Neutrophil (primary cell): ENCODE data around the gene MLLT3.

Experiments
- H3K27ac ChIP-seq: fragments of 200-600 bp; sonication (generic); 2 replicates; pipeline ENCODE4 v1.5.1; 2016; ENCODE audit warnings: mild to moderate bottlenecking, moderate library complexity
- H3K27me3 ChIP-seq: fragments of 200-600 bp; sonication (generic); 2 replicates; pipeline ENCODE4 v1.6.0; 2016; ENCODE audit warnings: mild to moderate bottlenecking
- H3K36me3 ChIP-seq: fragments of 200-600 bp; sonication (generic); 2 replicates; pipeline ENCODE4 v1.5.1; 2017
- H3K4me1 ChIP-seq, 2 experiments: fragments of 200-600 bp in 1 of 2; sonication (generic) in 1 of 2; 1 replicate in 1 of 2; 2 replicates in 1 of 2; pipeline versions ENCODE4 v1.5.1 to v1.6.1; 2013 to 2016; ENCODE audit warnings: low read depth in 1 of 2, low read length in 1 of 2, mild to moderate bottlenecking in 1 of 2, moderate library complexity in 1 of 2; ENCODE audit not compliant: control insufficient read depth in 1 of 2, insufficient read depth in 1 of 2
- H3K4me3 ChIP-seq, 2 experiments: fragments of 200-600 bp in 1 of 2; sonication (generic) in 1 of 2; 1 replicate in 1 of 2; 2 replicates in 1 of 2; pipeline ENCODE4 v1.5.1; 2013 to 2016; ENCODE audit warnings: low read depth in 1 of 2, low read length in 1 of 2, mild to moderate bottlenecking in 1 of 2, moderate library complexity in 1 of 2
- H3K9me3 ChIP-seq: fragments of 200-600 bp; sonication (generic); 2 replicates; pipeline ENCODE4 v1.5.1; 2016
- TF ChIP-seq, protein P1 (sequence below): fragments of 200-600 bp; sonication (generic); IDR thresholded peaks from 2 replicates; pipeline ENCODE4 v1.5.1; 2016; ENCODE audit warnings: antibody characterized with exemption

MLLT3 gene

DNA sequence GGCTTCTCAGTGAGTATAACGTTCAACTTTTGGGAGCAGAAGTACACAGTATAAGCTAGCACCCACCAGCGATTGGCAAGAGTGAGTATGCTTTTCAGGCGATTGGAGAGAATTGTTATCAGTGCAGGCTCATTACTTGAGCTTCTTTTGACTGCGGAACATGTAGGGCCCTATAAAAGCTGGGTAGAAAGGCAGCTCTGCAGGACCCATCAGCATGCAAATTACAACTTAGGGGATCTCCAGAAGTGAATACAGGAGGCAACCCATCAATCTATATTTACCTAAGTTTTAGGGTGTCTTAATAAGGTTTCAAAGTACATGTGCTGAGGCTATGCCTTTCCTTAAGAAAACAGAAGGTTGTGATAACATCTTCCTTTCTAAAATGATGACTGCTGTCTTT is 225.0 kb downstream of the MLLT3 start:
- no peak overlapping the region for H3K4me3 ChIP-seq
- H3K27ac ChIP-seq, result no peak overlapping the region
- TF ChIP-seq, protein P1, sequence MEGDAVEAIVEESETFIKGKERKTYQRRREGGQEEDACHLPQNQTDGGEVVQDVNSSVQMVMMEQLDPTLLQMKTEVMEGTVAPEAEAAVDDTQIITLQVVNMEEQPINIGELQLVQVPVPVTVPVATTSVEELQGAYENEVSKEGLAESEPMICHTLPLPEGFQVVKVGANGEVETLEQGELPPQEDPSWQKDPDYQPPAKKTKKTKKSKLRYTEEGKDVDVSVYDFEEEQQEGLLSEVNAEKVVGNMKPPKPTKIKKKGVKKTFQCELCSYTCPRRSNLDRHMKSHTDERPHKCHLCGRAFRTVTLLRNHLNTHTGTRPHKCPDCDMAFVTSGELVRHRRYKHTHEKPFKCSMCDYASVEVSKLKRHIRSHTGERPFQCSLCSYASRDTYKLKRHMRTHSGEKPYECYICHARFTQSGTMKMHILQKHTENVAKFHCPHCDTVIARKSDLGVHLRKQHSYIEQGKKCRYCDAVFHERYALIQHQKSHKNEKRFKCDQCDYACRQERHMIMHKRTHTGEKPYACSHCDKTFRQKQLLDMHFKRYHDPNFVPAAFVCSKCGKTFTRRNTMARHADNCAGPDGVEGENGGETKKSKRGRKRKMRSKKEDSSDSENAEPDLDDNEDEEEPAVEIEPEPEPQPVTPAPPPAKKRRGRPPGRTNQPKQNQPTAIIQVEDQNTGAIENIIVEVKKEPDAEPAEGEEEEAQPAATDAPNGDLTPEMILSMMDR, result no peak
- no peaks in the 10 kb centered on the region for H3K27me3 ChIP-seq
- no peaks in the 10 kb centered on the region for H3K9me3 ChIP-seq
- H3K4me1 ChIP-seq, result peaks cover 0 to 8% of the 10 kb centered on the region in 2 experiments
- no peaks in the 10 kb centered on the region for H3K36me3 ChIP-seq

DNA sequence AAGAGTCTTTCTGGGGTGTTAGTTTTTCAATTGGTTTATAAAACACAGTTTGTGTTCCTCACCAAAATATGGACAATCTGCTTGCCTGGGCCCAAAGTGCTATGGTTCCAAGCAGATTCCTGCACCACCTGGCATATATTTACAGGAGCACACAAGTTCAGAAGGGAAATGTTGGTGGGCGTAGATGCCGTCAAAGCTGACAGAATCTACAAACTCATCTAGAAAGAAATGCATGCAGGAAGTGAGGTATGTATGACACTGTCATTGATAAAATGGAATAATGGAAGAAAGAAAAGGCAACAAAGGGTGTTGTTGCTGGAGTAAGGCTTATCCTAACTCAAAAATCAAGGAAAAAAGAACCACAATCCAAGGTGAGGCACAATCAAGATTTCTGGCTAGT is 225.8 kb downstream of the MLLT3 start:
- Histone ChIP-seq H3K27ac (no peak overlapping the region), H3K4me1 (peaks cover 0 to 8% of the 10 kb centered on the region in 2 experiments), H3K4me3 (no peak overlapping the region), H3K27me3 (no peaks in the 10 kb centered on the region), H3K9me3 (no peaks in the 10 kb centered on the region), H3K36me3 (no peaks in the 10 kb centered on the region)
- TF ChIP-seq, protein P1, result no peak

DNA sequence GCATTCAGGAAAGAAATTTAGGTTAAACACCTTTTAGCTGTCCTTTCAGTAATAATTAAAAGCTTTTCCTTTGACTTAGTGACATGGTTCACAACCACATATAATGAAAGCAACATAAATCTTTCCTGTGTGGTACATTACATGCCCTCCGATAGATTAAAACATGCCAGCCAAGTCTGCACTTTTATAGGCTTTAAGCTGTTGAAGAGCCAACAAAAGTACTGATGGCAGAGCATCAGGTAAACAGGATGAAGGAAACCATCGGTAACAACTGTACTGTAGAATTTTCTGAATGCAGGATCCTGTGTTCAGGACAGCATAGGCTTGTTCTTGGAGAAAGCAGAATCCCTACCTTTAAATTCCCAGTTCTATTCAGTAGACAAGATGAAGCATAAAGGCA is 226.6 kb downstream of the MLLT3 start:
- H3K4me1 ChIP-seq, result peaks cover 0 to 8% of the 10 kb centered on the region in 2 experiments
- H3K9me3 ChIP-seq, result no peaks in the 10 kb centered on the region
- H3K4me3 ChIP-seq, result no peak overlapping the region
- no peak overlapping the region for H3K27ac ChIP-seq
- H3K36me3 ChIP-seq, result no peaks in the 10 kb centered on the region
- TF ChIP-seq, protein P1, result no peak
- no peaks in the 10 kb centered on the region for H3K27me3 ChIP-seq

DNA sequence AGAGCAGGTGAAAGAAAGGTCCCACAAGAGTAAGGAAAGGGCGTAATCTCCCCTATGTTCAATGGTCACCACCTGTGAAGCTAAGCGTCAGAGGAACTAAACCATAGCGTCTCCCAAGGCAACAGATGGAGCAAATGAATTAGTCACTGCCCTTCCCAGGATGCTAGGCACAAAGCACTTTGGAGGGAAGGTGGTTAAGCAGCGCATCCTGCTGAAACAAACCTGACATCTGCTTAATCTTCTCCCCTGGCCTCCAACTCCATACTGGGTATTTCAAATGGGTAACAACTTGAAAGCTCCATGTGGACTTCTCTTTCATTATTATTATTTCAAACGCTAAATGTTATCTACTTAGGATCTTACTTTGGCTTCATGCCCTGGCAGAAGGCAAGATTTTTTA is 227.3 kb downstream of the MLLT3 start:
- no peak overlapping the region for H3K4me3 ChIP-seq
- TF ChIP-seq, protein P1, result no peak
- no peaks in the 10 kb centered on the region for H3K36me3 ChIP-seq
- peaks cover 0 to 8% of the 10 kb centered on the region in 2 experiments for H3K4me1 ChIP-seq
- H3K27ac ChIP-seq, result no peak overlapping the region
- H3K9me3 ChIP-seq, result no peaks in the 10 kb centered on the region
- H3K27me3 ChIP-seq, result no peaks in the 10 kb centered on the region

DNA sequence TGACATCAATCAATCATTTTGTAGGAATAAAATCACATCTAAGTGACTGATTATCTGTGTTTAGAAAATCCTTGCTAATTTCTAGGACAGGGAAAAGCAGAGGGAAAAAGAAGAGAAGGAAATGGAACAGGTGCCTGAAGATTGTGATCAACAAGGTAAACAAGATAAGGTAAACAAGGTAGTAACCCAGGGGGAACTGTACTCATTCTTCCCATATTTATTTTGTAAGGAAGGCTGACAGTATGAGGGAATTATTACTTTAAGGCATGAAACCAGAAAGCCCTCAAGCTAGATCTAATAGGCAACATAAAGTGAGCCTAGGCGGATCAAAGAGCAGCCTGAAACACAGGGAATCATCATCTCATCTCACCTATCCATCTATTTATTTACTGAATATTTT is 231.1 kb downstream of the MLLT3 start:
- Histone ChIP-seq H3K4me3 (no peak overlapping the region), H3K4me1 (no peaks in the 10 kb centered on the region), H3K27me3 (no peaks in the 10 kb centered on the region), H3K9me3 (no peaks in the 10 kb centered on the region), H3K27ac (no peak overlapping the region), H3K36me3 (no peaks in the 10 kb centered on the region)
- TF ChIP-seq, protein P1, result no peak

DNA sequence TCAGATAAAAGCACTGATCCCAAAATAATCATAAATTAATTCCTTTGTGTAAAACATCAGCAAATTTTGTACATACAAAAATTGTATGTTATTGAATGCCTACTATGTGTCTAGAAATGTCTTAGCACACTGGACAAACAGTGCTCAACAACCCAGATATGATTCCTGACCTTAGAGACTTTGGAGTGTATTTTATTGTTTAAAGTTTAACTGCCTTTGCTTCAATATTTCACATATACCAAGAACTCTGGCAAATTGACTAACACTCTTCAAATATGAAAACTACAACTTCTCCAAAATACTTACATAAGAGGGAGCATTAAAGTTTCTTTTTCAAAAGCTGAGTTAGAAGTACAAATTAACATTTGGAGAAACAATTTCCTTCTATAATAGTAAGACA is 231.9 kb downstream of the MLLT3 start:
- Histone ChIP-seq H3K27ac (no peak overlapping the region), H3K27me3 (no peaks in the 10 kb centered on the region), H3K9me3 (no peaks in the 10 kb centered on the region), H3K4me3 (no peak overlapping the region), H3K4me1 (no peaks in the 10 kb centered on the region), H3K36me3 (no peaks in the 10 kb centered on the region)
- TF ChIP-seq, protein P1, result no peak
